Measurements from ENCODE around the gene CEP57L1.
"Not testable (repeated sequence)": the region's sequence is repeated elsewhere in the genome, so short reads cannot be mapped to it uniquely, and the experiment has no call there.

The CEP57L1 gene

GRCh38 chr6:109117346-109118035, 22.2 kb downstream of the CEP57L1 start:
- no peak for DNase-seq

GRCh38 chr6:109118337-109118736, 23.0 kb downstream of the CEP57L1 start:
- peak; percentile 35 to 86 for DNase-seq

GRCh38 chr6:109118871-109119354, 23.6 kb downstream of the CEP57L1 start:
- no peak for DNase-seq

GRCh38 chr6:109121411-109121810, 26.1 kb downstream of the CEP57L1 start:
- no peak for DNase-seq

GRCh38 chr6:109124219-109124618, 28.9 kb downstream of the CEP57L1 start:
- no peak for DNase-seq

- no peak for DNase-seq
Observed at GRCh38 chr6:109125504-109125903, 30.2 kb downstream of the CEP57L1 start.

GRCh38 chr6:109130065-109130464, 34.8 kb downstream of the CEP57L1 start:
- no peak for DNase-seq

GRCh38 chr6:109135600-109135999, 40.3 kb downstream of the CEP57L1 start:
- DNase-seq = not testable (repeated sequence)

- not testable (repeated sequence) for DNase-seq
Observed at GRCh38 chr6:109136039-109136438, 40.7 kb downstream of the CEP57L1 start.

- DNase-seq = not testable (repeated sequence)
Observed at GRCh38 chr6:109136530-109136929, 41.2 kb downstream of the CEP57L1 start.

- DNase-seq = no peak
Observed at GRCh38 chr6:109139109-109139508, 43.8 kb downstream of the CEP57L1 start.

GRCh38 chr6:109142067-109142466, 46.8 kb downstream of the CEP57L1 start:
- DNase-seq = not testable (repeated sequence)

GRCh38 chr6:109143191-109143590, 47.9 kb downstream of the CEP57L1 start:
- no peak for DNase-seq

- DNase-seq = not testable (repeated sequence)
Observed at GRCh38 chr6:109148251-109148650, 52.9 kb downstream of the CEP57L1 start.

GRCh38 chr6:109148716-109149115, 53.4 kb downstream of the CEP57L1 start:
- not testable (repeated sequence) for DNase-seq

GRCh38 chr6:109153752-109154151, 58.4 kb downstream of the CEP57L1 start:
- no peak for DNase-seq

- no peak for DNase-seq
Observed at GRCh38 chr6:109164331-109164730, 69.0 kb downstream of the CEP57L1 start.

GRCh38 chr6:109165392-109165974, 70.2 kb downstream of the CEP57L1 start:
- no peak for DNase-seq

GRCh38 chr6:109166673-109167072, 71.4 kb downstream of the CEP57L1 start:
- DNase-seq = no peak

GRCh38 chr6:109167562-109167961, 72.3 kb downstream of the CEP57L1 start:
- no peak for DNase-seq

- DNase-seq = no peak
Observed at GRCh38 chr6:109170333-109170732, 75.0 kb downstream of the CEP57L1 start.

- DNase-seq = no peak
Observed at GRCh38 chr6:109172101-109172746, 76.9 kb downstream of the CEP57L1 start.

GRCh38 chr6:109174916-109175315, 79.6 kb downstream of the CEP57L1 start:
- no peak for DNase-seq

- no peak for DNase-seq
Observed at GRCh38 chr6:109178921-109179320, 83.6 kb downstream of the CEP57L1 start.

All from NCI-H524 (cell line).